HG03175 (cell line): Measurements from ENCODE around the gene NPSR1.
"Not testable (repeated sequence)": the region's sequence is repeated elsewhere in the genome, so short reads cannot be mapped to it uniquely, and the experiment has no call there.

Experiments
- ATAC-seq: cut with Tn5 transposase; IDR thresholded peaks from one replicate; pipeline ENCODE4 v1.9.1; 2021; ENCODE audit warnings: mild to moderate bottlenecking, moderate library complexity; ENCODE audit not compliant: unreplicated experiment

Gene NPSR1

GRCh38 chr7:34866222-34866621, 208.2 kb downstream of the NPSR1 start:
- not testable (repeated sequence) for ATAC-seq

- ATAC-seq, result not testable (repeated sequence)
These were observed 209.3 kb downstream of the NPSR1 start for GRCh38 chr7:34867341-34867740.

GRCh38 chr7:34868602-34869001, 210.6 kb downstream of the NPSR1 start:
- ATAC-seq, result not testable (repeated sequence)

GRCh38 chr7:34869057-34869456, 211.0 kb downstream of the NPSR1 start:
- no peak for ATAC-seq

GRCh38 chr7:34870041-34870440, 212.0 kb downstream of the NPSR1 start:
- ATAC-seq, result not testable (repeated sequence)

DNA sequence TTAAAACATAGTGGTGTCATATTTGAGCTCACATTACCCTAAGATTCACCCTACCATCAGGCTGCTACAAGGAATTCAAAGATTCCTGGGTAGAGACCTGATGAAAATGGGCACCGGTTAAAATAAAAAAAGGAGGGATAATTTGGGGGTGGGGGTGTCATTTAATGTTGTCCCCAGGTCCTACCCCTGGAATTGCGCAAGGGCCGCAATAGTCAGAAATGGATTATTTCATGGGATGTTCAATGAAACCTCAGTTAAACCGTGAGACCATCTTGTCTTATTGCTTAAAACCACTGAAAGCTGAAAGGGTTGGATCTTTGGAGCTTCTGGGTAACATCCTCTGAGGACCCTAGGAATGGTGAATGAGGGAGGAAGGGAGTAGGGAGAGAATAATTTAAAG, 216.3 kb downstream of the NPSR1 start:
- ATAC-seq, result not testable (repeated sequence)

GRCh38 chr7:34875481-34875880, 217.5 kb downstream of the NPSR1 start:
- no peak for ATAC-seq

- ATAC-seq, result not testable (repeated sequence)
These were observed 221.1 kb downstream of the NPSR1 start for GRCh38 chr7:34878944-34879735.

DNA sequence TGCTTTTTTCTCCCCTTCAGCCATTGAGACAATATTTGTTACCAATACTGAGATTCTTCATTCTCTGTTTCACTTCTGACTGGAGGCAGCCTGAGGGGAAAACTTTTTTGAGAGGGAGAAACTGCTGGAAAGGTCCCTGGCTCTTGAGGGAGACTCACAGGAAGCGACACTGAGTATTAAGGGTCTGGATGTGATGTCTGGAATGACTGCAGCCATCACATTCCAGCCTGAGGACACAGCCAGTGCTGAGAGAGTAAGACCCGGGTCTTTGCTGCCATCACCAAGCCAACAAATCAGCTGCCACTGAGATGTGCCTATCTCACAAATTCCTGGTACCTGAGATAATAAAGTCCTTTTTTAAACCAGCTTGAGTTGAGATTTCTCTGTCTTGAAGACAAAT, 221.9 kb downstream of the NPSR1 start:
- no peak for ATAC-seq

GRCh38 chr7:34883855-34884254, 225.8 kb downstream of the NPSR1 start:
- ATAC-seq, result not testable (repeated sequence)

GRCh38 chr7:34886856-34887255, 228.8 kb downstream of the NPSR1 start:
- no peak for ATAC-seq

DNA sequence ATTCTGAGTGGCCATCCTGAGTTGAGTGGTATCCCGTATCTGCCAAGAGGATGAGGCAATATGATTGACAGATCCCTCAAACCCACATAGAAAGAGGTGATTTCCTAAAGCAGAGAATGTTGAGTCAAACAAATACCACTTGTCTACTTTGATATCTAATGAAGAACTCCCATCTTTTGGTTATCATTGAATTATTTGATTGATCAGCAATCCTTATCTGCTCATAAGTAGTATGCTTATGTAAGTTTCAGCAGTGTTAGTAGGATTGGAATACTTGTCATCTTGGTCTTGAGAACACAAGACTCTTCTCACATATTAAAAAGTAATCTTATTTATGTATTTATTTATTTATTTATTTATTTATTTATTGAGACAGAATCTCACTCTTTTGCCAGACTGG, 231.9 kb downstream of the NPSR1 start:
- no peak for ATAC-seq

DNA sequence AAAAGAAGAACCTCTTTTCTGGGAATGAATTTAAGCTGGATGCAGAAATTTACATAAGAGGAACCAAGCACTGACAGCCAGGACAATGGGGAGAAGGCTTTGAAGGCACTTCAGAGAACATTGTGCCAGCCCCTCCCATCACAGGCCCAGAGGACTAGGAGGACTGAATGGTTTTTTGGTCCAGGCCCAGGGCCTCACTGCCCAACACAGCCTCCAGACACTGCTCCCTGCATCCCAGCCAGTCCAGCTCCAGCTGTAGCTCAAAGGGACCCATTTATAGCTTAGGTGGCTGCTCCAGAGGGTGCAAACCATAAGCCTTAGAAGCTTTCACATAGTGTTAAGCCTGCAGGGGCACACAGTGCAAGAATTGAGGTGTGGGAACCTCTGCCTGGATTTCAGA, 237.2 kb downstream of the NPSR1 start:
- ATAC-seq, result no peak
